Effector memory CD4-positive, alpha-beta T cell (primary cell): Measurements from ENCODE around the gene ATP23.

Experiments used
- DNase-seq, 3 donors: peaks; one replicate each; pipeline ENCODE4 v3.0.0-alpha.2; 2020
- H3K27ac ChIP-seq: 2 replicates; pipeline ENCODE4 v1.7.0; 2013; ENCODE audit warnings: mild to moderate bottlenecking, low read length, moderate library complexity; ENCODE audit not compliant: insufficient read depth, poor library complexity, severe bottlenecking
- H3K27me3 ChIP-seq: replicated peaks from 2 replicates; pipeline ENCODE4 v1.7.0; 2013; ENCODE audit warnings: mild to moderate bottlenecking, low read length; ENCODE audit not compliant: insufficient read depth, control insufficient read depth, poor library complexity, severe bottlenecking
- H3K36me3 ChIP-seq: 2 replicates; pipeline ENCODE4 v1.7.0; 2013; ENCODE audit warnings: mild to moderate bottlenecking, low read length, moderate library complexity; ENCODE audit not compliant: control insufficient read depth, insufficient read depth
- H3K4me1 ChIP-seq: 2 replicates; pipeline ENCODE4 v1.7.0; 2013; ENCODE audit warnings: low read length, mild to moderate bottlenecking; ENCODE audit not compliant: control insufficient read depth, insufficient read depth, poor library complexity, severe bottlenecking
- H3K4me3 ChIP-seq: 2 replicates; pipeline ENCODE4 v1.7.0; 2013; ENCODE audit warnings: low read length, low read depth, mild to moderate bottlenecking; ENCODE audit not compliant: insufficient read depth, poor library complexity, severe bottlenecking
- H3K9me3 ChIP-seq: 2 replicates; pipeline ENCODE4 v1.7.0; 2013; ENCODE audit warnings: mild to moderate bottlenecking, low read length, moderate library complexity; ENCODE audit not compliant: control insufficient read depth

ATP23 gene

DNA sequence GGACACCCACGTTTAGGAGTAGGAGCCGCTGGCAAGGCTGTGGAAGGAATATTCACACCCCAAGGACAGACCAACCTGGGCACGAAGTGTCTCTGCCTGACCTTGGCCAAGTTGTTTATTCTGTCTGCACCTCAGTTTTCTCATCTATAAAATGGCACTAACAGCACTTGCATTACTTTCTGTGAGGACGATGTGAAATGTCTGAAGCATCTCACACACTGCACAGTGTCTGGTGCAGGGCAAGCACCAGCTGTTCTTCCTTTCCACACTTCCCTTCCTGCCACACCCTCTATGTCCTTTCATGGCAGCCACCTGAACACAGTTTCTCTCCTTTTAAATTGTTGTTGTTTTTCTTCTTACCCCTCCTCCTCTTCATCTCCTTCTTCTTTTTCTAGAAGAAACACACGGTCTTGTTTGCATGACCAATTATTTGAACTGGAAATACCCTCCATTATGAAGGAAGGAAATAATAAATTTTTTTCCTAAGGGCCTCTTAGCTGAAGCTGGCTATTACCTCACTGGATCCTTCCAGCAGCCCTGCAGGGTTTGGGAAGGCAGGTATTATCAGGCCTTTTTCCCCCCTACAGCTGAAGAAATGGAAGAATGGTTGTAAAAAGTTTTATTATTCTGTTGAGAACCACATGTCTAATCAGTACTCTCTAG lies 42.9 kb upstream of the ATP23 start:
- Histone ChIP-seq H3K27ac (peak overlapping the region; percentile 90), H3K36me3 (no peaks in the 10 kb centered on the region), H3K9me3 (no peaks in the 10 kb centered on the region), H3K27me3 (no peaks in the 10 kb centered on the region), H3K4me3 (no peak overlapping the region), H3K4me1 (peaks cover 57% of the 10 kb centered on the region)
- no peak for DNase-seq

DNA sequence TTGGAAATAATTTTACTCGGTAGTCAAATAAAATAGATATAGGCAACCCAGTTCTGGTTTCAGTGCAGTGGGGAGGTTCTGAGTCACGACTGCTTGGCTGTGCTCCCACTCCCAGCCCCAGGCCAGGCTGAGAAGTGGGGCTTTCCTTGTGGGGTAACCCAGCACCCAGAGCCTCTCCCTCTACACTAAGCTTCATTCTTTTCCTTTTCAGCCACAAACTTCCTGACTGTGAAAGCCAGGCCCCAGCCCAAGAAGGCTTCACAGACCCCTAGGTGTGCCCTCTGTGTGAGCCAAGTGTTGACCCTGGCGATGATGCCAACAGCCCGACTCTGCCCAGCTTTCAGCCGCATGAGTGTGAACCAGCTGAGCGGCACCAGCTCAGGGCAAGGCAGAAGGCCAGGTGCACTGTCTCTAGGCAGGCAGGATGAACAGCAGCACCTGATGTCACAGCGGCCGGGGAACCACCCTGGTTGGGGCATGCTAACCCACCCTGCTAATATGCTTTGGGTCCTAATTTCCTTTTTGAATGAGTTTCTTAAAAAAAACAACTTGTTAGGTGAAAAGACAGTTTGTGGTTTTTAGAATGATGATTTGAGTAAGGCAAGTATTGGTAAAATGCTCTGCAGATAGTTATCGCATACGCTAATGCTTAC lies 42.2 kb upstream of the ATP23 start:
- DNase-seq, result peak; percentile 72 to 88 (median 80)
- Histone ChIP-seq H3K36me3 (no peaks in the 10 kb centered on the region), H3K27ac (peak overlapping the region; percentile 90), H3K4me1 (peaks cover 53% of the 10 kb centered on the region), H3K9me3 (no peaks in the 10 kb centered on the region), H3K4me3 (no peak overlapping the region), H3K27me3 (no peaks in the 10 kb centered on the region)

- no peaks in the 10 kb centered on the region for H3K27me3 ChIP-seq
- no peaks in the 10 kb centered on the region for H3K36me3 ChIP-seq
- no peak overlapping the region for H3K27ac ChIP-seq
- no peak overlapping the region for H3K4me3 ChIP-seq
- no peak for DNase-seq
- H3K9me3 ChIP-seq, result no peaks in the 10 kb centered on the region
- peaks cover 21% of the 10 kb centered on the region for H3K4me1 ChIP-seq
Measured at GRCh38 chr12:57902478-57902969, 38.8 kb upstream of the ATP23 start.

DNA sequence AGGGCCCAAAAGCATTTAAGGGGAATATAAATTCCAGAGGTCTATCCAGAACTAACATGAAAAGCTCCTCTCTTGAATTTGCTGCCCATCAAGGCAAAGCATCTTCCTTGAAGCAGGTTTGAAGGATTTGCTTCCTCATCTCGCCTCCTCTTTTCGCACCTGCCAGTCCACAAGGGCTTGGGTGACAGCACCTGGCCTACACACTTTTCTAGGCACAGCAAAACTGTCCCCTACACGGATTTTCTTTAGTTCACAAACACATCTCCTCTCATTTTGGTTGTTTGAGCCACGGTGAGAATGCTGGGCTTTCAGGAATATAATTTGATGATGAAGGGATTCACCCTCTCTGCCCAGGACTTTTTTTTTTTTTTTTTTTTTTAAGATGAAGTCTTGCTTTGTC lies 36.9 kb upstream of the ATP23 start:
- no peaks in the 10 kb centered on the region for H3K9me3 ChIP-seq
- H3K27me3 ChIP-seq, result no peaks in the 10 kb centered on the region
- no peak for DNase-seq
- no peaks in the 10 kb centered on the region for H3K36me3 ChIP-seq
- no peak overlapping the region for H3K4me3 ChIP-seq
- peaks cover 4% of the 10 kb centered on the region for H3K4me1 ChIP-seq
- H3K27ac ChIP-seq, result no peak overlapping the region

GRCh38 chr12:57904848-57905811 lies 36.2 kb upstream of the ATP23 start:
- Histone ChIP-seq H3K9me3 (no peaks in the 10 kb centered on the region), H3K27me3 (no peaks in the 10 kb centered on the region), H3K36me3 (no peaks in the 10 kb centered on the region), H3K4me3 (no peak overlapping the region), H3K27ac (no peak overlapping the region), H3K4me1 (no peaks in the 10 kb centered on the region)
- DNase-seq, result peak; percentile 65 to 73 (median 67)

DNA sequence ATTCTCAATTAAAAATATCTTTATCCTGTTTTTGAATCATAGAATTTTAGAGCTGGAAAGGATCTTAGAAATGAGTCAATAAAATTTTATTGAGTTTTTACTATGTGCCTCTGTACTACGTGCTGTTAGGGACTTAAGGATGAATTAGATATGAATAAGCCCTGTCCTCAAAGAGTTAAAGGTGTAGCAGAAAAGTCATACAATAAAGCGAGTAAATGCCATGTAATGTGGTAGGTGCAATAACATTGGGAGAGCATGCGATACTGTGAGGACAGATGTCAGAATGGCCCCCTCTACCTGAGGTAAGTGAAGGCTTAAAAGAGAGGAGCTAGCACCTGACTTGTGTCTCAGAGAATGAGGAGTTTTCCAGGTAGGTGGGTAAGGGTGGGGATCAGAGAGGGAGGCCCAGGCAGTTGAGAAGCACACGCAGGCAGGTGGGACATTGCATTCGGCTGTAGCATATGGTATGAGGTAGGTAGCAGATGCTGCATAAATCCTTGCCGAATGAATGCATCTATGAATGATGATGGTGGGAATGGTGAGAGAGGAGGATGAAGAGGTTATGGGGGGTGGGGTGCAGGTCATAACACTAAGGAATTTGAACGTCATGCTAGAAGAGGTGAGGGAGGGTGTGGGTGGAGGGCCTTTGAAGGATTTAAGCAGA lies 35.4 kb upstream of the ATP23 start:
- DNase-seq, result no peak
- Histone ChIP-seq H3K27ac (no peak overlapping the region), H3K27me3 (no peaks in the 10 kb centered on the region), H3K36me3 (no peaks in the 10 kb centered on the region), H3K4me1 (no peaks in the 10 kb centered on the region), H3K4me3 (no peak overlapping the region), H3K9me3 (no peaks in the 10 kb centered on the region)

GRCh38 chr12:57906821-57907220 lies 34.5 kb upstream of the ATP23 start:
- Histone ChIP-seq H3K4me1 (no peaks in the 10 kb centered on the region), H3K4me3 (no peak overlapping the region), H3K27ac (no peak overlapping the region), H3K27me3 (no peaks in the 10 kb centered on the region), H3K36me3 (no peaks in the 10 kb centered on the region), H3K9me3 (no peaks in the 10 kb centered on the region)
- DNase-seq, result no peak

DNA sequence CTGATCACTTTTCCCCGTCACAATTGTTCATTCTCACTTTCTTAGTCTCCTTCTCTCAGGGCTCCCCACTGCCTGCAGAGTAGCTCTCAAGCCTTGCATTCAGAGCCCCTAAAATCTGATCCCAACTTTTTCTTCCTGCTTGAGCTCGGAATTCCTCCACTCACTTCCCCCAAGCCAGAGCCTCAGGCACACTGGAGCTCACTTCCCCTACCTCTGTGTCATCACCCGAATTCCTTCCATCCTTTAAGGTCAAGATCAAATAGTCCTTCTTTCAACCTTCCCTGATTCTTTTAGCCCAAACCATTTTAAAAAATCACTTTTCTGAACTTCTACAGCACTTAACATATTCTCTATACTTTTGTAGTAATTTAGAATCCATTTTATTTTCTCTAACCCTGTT lies 34.1 kb upstream of the ATP23 start:
- no peak for DNase-seq
- no peak overlapping the region for H3K27ac ChIP-seq
- H3K9me3 ChIP-seq, result no peaks in the 10 kb centered on the region
- no peaks in the 10 kb centered on the region for H3K36me3 ChIP-seq
- no peaks in the 10 kb centered on the region for H3K4me1 ChIP-seq
- H3K27me3 ChIP-seq, result no peaks in the 10 kb centered on the region
- no peak overlapping the region for H3K4me3 ChIP-seq

DNA sequence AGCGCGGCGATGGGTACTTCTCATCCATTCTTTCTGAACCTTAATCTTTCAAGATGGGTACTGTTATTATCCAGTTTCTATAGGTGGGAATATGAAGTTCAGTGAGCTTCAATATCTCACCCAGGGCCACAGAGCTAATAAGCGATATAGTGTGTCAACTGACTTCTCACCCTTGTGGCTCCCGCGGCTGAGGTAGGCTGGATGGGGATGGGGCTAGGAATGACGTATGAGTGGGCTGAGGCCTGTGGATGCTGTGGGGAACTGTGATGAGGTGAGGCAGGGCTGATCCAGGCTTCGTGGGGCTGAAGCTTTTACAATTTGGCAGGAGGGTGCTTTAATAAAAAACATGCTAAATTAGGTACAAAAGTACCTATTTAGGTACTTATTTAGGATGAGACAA lies 32.9 kb upstream of the ATP23 start:
- H3K4me1 ChIP-seq, result no peaks in the 10 kb centered on the region
- no peaks in the 10 kb centered on the region for H3K36me3 ChIP-seq
- no peak overlapping the region for H3K27ac ChIP-seq
- H3K4me3 ChIP-seq, result no peak overlapping the region
- H3K9me3 ChIP-seq, result no peaks in the 10 kb centered on the region
- H3K27me3 ChIP-seq, result no peaks in the 10 kb centered on the region
- no peak for DNase-seq
